ENCODE data around the gene SYNE1.
"Not testable (repeated sequence)": the region's sequence is repeated elsewhere in the genome, so short reads cannot be mapped to it uniquely, and the experiment has no call there.

SYNE1 gene

DNA sequence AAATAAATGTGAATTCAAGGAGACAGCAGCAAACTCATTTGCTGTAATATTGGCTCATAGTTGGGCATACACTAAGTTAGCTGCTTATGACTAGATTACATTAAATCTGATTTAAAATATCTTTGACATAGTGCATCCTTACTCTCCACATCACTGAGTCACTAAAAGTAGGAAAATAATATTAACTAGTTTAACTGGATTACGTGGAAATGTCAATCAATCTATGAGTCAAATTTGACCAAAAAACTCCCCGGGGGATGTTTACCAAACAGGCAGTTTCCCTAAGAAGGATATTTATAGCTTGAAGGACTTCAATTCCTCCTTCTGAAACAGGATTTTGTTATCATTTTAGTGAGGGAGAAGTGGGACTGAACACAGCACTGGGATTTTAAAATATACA lies 463.2 kb downstream of the SYNE1 start:
- no peak for DNase-seq

GRCh38 chr6:152173321-152173720 lies 463.8 kb downstream of the SYNE1 start:
- DNase-seq = no peak

DNA sequence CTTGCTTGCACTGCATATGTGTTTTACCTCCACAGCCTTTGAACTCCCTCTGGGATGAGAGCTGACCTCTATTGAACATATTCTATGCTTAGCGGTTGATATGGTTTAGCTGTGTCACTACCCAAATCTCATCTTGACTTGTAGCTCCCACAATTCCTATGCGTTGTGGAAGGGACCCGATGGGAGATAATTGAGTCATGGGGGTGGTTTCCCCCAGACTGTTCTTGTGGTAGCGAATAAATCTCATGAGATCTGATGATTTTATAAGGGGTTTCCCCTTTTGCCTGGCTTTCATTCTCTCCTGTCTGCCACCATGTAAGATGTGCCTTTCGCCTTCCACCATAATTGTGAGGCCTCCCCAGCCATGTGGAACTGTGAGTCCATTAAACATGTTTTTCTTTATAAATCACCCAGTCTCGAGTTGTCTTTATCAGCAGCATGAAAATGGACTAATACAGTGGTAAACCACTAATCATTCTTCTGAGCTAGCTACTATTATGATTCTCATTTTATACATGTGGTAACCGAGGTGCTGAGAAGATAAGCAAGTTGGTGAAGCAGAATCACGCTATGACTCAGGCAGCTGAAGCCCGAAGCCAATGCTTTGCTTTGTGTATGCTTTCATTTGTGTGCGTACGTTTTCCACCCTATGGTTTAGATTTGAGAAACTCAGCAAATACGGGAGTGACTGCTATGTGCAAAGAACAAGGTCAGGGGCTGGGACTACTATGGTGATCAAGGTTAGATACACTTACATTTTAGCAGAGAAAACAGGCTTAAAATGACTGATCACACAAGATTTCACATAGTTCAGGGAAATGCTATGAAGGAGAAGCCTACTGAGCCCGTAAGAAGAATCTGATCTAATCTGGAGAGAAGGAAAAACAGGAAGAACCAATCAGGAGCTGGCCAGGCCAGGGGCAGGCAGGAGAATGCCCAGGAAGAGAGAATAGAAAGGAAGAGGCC lies 466.2 kb downstream of the SYNE1 start:
- DNase-seq = no peak

DNA sequence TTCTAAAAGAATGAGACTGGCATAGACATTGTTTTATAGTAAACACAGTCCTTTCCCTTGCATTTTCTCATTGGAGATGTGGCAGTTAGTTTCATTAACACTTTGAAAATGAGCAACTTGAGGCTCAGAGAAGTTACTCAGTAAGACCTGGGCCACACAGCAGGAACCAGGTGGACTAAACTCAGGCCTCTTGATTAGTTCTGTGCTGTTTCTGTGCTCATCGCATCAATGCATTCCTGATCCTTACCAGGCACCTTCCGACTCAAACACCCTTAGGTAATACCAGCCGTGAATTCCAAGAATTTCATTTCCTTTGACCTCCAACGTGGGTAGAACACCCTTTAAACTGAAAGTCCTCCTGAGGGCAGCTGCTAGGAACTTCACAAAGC lies 466.9 kb downstream of the SYNE1 start:
- DNase-seq = no peak

DNA sequence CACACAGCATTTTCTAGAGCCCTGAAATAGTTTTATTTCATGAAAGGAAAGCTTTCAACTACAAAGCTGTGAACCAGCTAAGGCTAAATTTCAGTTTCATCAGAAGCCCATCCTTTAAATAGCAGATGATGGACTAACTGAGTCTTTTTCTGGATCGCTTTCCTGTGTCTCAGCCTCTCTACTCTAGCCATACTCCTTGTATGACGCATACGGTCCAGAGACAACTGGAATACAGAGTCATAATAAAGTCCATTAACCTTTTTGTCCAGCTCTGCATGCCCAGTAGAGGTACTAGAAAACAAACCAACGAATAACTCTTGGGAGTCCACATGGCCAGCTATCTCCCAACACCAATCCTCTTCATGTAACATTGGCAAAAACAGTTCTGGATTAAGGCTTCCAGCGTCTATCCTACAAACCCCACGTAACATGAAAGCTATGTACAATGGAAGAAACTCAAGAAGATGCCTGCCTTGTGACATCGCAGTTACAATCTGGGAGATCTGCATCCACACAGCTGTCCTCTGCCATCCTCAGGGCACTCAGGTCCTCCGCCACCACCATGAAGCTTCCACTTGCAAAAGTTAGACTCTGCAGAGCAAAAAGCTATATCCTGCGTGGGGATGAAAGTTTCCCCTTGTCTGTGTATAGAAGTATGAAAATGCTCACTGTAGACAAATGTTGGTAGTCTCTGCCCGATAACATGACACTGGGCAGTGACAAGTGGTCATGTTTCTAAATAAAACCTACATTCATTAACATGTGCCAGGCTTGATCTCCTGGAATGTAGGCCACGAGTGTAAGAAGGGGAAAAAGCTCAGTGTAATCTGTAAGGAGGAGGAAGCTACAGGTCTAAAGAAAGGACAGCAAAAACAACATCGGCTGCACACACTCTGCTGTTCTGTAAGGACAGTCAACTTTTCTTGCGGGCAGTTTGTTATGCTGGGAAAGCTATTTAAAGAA lies 469.2 kb downstream of the SYNE1 start:
- DNase-seq = no peak

DNA sequence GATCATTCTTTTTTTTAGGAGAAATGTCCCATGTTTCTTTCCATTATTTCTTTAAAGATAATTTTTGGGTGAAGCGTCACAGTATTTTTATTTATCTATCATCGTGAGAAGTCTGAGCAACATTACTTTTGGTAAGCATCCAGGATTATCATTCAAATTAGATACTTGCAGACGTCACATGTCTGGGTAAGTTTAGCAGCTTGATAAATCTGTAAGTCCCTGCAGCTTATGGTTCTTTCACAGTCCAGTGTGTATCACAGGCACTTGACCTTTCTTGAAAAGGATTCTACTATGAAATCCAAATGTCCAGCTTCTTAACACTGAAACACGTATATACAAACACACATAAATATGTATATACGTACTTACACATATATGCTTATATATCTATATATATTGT lies 470.3 kb downstream of the SYNE1 start:
- DNase-seq = no peak

- DNase-seq = peak in 2 of 4 experiments; percentile 22
These were observed 470.7 kb downstream of the SYNE1 start for GRCh38 chr6:152166497-152166896.

- DNase-seq = no peak
These were observed 472.2 kb downstream of the SYNE1 start for GRCh38 chr6:152164957-152165356.

GRCh38 chr6:152161501-152161900 lies 475.7 kb downstream of the SYNE1 start:
- no peak for DNase-seq

- DNase-seq = no peak
These were observed 476.8 kb downstream of the SYNE1 start for GRCh38 chr6:152160346-152160745.

DNA sequence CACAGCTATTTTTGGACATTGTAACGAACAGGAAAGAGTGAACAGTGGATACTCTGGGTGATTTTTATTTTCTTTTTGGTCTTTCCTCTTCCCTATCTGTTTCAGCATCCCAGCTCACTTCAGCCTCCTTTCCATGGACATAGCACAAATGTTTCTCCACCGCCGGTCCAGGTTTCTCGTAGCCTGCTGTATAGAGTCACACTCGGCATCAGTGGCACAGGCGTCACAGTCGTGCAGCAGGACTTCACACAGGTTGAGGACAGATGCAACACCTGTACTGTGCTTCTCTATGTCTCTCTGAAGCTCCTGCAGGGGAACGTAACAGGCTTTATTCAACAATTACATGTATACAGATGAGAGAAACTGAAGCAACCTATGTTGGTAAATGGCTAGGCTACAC lies 481.4 kb downstream of the SYNE1 start:
- no peak for DNase-seq

DNA sequence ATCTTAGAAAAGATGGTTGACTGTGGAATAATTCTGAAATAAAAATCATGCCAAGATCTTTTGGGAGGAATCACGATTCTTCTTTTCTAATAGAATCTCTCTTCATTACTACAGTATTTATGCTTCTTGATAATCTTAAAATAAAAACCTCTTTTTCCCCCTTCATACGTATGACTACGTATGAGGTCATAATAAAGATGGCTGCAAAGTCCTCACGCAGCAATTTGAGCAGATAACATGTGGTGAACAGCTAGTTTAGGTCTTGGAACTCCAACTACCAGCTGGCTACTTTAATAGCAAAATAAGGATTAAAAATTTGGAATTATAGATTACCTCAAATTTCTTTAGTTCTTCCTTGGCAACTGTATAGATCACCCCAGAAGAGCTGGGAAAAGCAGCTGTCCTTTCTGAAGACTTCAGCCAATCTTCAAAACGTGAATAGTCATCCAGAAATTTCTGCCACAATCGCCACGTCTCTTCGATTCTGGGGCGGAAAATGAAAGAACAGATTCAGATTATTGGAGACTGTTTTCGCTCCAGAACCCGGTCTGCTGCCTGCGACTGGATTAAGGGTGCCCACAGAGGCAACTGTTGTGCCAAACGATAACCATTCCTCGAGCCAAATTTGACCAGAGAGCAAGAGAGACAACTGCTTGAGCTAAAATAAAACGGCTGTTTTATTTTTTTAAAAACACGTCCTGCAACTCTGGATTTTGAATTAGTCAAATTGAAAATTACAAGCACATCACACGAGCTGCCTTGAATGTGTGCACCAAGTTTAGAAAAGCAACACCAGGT lies 482.4 kb downstream of the SYNE1 start:
- no peak for DNase-seq

GRCh38 chr6:152151920-152152319 lies 485.2 kb downstream of the SYNE1 start:
- DNase-seq = peak; percentile 6 to 37 (median 28)

DNA sequence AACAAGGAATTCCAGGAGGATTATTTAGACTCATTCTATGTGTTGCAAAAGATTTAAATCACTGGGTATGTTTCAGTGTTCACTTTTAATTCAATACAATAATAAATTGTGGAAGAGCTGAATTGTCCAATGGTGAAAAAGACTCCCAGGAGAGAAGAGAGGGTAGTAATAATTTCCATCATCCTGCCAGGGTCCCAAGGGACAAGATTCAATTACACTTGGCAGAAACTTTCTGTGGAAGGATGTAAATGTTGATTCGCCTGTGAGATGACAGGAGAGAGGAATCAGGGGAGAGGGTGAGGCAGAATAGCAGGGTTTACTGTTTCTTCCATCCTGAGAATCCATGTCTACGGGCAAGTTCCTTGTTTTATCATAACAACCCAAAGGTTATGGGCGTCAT lies 487.0 kb downstream of the SYNE1 start:
- no peak for DNase-seq

GRCh38 chr6:152148412-152148811 lies 488.8 kb downstream of the SYNE1 start:
- DNase-seq = no peak

DNA sequence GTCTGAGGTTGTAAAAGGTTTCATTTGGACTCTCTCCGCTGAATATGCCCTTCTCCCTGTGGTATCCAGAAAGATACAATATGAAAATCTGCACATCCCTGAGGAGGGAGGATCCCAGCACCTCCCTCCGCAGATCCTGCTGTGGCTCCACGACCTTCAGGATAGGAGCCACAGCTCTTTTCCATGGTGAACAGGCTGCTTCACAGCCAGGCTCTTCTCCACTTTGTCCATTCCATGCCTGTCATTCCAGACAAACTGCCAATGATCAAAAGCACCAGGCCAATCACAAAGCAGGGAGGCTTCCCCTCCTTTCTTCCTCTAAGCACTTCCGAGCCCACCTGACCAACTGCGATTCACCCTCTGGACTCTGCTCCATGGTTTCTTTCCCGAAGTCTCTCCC lies 489.9 kb downstream of the SYNE1 start:
- no peak for DNase-seq

GRCh38 chr6:152146385-152146784 lies 490.8 kb downstream of the SYNE1 start:
- no peak for DNase-seq

DNA sequence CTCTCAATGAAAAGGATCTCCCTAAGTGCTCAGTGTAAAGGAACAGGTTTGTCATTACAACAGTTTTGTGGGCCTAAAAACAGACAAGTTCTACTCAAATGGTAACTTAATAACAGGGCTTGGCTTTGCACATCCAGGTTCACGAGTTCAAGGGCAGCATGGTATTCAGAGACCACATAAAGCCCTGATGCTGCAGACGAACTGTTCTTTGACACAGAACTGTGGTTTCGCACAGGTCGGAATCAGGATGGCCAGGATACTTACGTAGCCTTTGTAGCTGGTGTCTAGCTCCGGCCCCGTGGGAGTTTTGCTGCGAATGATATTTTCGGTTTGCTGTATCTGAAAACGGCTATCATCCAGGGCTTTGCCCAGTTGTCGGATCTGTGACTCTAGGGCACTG lies 493.8 kb downstream of the SYNE1 start:
- DNase-seq = no peak

DNA sequence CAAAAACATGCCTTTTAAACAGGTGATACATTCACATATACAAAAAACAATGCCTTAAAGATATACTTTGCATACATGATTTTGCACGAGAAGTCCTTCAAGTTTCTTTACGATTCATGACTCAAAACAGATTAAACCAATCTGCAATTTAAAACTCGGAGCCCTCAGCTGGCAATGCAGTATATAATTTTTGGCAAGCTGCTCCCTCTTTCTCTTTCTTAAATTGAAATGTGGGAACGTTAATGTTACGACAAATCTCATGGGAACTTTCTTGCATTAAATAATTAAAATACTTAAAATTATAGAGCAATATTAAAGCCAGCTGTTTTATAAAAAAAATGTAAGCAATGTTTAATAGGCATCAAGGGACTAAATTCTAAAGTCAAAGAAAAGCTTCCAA lies 495.1 kb downstream of the SYNE1 start:
- no peak for DNase-seq

DNA sequence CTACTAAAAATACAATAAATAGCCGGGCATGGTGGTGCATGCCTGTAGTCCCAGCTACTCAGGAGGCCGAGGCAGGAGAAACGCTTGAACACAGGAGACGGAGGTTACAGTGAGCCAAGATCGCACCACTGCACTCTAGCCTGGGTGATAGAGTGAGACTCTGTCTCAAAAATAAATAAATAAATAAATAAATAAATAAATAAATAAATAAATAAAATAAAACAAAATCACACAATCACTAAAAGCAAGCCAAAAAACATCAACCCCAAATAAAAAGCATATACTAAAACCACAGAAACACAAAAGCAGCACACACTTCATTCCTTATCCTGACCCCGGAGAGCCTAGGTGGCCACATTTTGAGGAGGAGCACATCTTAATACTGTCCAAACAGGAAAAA lies 498.8 kb downstream of the SYNE1 start:
- not testable (repeated sequence) for DNase-seq

DNA sequence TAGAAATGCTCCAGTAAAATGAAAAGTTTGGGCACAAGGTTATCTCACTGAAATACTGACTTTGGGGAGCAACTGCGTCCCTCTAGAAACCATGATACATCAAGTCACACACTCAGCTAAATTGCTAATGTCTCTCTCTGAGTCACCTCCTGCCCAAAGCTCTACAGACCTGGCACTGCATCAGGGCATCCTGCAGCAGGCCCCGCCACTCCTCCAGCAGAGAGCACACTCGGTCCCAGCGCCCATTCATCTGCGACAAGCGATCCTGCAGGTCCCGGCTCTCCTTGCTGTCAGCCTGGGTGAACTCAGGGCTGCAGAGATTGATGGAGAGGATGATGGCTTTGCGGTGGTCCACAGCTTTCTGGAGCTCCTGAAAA lies 500.7 kb downstream of the SYNE1 start:
- no peak for DNase-seq

DNA sequence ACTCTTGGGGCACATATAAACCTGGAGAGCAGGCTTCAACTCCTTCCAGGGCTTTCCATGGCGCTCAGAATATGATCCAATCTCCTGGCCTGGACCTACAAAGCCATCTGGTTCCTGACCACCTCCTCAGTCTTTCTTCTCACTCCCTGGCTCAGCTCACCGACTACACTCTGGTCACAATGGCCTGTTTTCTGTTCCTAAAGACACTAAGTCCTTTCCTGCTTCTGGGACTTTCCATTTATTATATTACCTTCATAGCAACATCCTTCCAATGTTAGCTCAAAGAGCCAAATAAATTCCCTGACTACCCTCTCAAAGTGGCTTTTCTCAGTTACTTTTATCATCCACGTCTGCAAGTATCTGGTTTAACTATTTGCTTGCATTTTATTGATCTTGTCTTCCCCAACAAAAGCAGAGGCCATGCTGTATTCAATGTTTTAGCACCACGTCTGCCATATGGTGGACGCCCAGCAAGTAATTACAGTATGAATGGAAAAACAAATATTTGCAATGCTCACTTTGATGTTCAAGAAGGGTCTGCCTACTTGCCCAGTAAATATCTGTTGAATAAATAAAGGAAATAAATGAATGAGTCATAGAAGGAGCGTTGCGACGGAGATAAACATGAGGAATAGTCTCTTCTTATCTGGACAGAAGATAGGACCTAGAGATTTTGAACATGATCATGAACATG lies 501.3 kb downstream of the SYNE1 start:
- DNase-seq = no peak
